Forelimb muscle (tissue), 1 donor: ENCODE results near the gene MAPRE3. TPM values are rescaled to one million over a fixed set of nuclear protein-coding genes. Genes with fewer than 3 reads are reported as not detected.
"Not testable (repeated sequence)": the region's sequence is repeated elsewhere in the genome, so short reads cannot be mapped to it uniquely, and the experiment has no call there.

ENCODE experiments used
- DNase-seq: peaks from one replicate; pipeline ENCODE4 v3.0.0-alpha.2; 2013; ENCODE audit warnings: low read depth
- polyA plus RNA-seq: library from polyadenylated mRNA; unstranded; fragments of 120-200 nt; gene quantifications from one replicate; pipeline ENCODE4 v1.2.1, GENCODE V29; 2013; ENCODE audit not compliant: insufficient read length

Gene MAPRE3
- polyA plus RNA-seq: 28.0 TPM

DNA sequence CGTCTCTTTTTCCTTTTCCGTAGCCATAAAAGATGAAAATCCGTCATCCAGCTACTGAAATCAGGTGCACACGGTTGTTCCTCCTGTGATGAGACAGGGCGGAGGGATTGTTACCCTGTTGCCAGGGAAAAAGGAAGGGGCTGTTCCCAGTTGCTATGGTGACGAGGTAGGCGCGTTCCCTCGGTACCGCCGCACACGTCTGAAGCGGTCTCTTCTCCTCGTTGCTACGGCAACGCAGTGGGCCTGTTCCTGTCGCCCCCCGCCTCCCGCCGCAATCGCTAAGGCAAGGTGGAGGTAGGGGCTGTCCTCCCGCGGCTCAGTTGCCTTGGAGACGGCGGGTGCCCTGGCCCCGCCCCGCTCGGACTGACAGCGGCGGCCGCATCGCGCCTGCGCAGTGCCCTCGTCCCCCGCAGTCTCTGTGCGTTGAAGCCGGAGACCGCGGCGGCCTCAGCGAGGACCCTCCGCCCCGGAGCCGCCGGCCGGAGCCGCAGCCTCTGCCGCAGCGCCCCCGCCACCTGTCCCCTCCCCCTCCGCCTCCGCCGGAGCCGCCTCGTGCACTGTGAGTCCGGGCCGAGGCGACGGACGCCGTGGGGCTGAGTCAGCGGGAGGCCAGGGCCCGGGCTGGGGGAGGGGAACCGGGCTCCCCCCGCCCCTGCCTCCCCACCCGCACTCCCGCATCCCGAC lies at the start of gene MAPRE3:
TSS of gene MAPRE3 (plus strand) at position 394 of the 684 bp plus-strand sequence. CDS start 51,582 bp downstream, outside the sequence.
- DNase-seq: no peak

DNA sequence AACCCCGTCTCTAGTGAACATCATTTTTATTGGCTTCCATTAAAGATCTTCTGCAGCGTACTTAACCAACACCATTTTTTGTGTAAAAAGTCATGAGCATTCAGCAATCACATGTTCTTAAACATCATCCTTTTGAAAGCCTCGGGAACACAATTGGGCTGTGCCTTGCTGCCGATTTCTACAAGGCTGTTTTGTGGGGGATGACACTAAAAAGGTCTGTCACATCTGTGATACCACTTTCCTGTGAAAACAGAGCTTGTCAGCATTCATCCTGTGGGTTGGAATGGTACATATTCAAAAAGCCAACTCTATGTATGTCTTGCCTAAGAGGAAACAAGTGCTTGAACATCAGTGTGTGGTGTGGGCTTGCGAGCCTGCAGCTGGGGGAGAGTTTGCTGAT lies 49.1 kb upstream of the MAPRE3 start:
- DNase-seq: no peak

DNA sequence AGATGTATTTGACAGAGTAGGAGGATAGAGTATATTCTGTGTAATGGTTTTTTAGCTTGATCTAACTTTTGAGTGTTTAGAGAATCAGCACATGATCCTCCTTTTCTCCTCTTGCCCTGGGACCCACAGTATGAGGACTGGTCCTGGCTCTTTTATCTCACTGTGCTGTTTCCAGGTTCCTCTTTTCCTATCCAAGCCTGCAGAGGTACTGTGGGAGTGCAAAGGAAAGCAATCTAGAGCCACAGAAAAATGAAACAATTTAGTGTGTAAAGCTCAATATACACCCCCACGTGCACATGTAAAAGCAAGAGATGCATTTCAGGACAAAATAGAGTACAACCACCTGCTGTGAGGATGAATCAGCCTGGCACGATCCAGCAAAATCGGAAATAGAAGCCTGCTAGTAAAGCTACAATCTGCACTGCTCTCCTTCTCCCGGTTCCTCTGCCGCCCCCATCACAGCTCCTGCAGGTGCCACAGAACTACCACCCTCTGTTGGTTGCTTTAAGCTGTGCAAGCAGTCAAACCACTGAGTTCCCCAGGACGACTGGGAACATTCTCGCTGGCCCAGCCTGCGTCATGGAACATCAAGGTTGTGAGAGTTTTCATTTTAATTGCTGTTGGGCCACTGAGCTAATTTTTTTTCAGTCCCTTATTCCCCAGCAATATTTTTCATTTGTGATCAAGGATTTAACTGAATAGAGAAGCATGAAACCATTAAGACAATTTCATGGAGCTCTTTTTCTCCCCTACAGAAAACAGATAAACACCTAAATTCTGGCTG lies 47.8 kb upstream of the MAPRE3 start:
- no peak for DNase-seq

DNA sequence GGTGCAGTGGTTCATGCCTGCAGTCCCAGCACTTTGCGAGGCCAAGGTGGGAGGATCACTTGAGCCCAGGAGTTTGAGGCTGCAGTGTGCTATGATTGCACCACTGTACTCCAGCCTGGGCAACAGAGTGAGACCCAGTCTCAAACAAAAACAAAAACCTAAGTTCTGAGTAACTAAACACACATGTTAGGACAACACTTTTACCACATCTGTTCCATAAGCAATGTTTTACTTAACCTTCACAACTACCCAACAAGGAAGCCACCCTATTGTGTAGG lies 47.3 kb upstream of the MAPRE3 start:
- DNase-seq: not testable (repeated sequence)

DNA sequence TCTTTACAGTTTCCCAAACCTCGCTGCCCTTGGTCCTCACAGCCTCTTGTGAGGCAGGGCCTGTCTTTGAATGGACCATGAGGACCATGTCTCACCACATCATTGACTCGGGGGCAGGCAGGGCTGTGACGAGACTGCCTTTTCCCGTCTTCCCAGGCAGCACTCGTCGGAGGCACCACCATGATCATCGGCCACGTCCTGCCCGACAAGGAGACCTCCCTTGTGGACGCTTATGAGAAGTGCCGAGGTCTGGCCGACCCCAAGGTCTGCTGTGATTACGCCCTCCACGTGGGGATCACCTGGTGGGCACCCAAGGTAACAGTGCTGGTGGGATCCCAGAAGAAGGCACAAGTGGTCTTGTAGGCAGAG lies 45.7 kb upstream of the MAPRE3 start:
- DNase-seq: no peak

DNA sequence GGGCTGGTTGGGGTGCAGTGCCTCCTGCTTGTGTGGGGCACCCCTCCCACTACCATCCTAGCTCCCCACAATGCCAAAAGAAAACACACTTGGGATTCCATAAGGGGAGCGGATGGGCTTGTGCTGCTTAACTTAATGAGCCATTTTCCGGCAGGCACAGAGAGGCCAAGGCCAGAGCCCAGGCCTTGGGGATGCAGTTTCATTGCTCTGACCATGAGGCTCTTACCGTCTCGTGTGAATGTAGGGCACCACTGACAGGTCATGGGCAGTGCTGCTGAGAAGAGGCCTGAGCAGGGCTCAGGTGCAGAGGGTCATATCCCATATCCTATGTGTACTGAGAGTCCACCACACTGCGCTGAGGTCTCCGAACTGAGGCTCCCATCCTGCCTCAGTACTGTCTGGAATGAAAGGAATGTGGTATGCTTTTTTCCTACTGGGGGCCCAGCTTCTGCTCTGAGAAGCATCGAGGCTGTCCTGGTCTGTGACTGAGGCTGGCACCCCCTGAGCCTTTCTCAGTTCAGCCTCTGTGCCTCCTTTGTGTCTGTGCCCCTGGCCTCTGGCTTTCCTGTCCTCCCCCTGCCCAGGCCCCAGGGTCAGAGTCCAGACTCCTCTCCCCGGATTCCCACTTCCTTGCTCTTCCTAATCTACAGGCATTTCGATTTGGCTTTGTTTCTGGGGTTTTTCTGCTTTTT lies 45.2 kb upstream of the MAPRE3 start:
- DNase-seq: no peak

DNA sequence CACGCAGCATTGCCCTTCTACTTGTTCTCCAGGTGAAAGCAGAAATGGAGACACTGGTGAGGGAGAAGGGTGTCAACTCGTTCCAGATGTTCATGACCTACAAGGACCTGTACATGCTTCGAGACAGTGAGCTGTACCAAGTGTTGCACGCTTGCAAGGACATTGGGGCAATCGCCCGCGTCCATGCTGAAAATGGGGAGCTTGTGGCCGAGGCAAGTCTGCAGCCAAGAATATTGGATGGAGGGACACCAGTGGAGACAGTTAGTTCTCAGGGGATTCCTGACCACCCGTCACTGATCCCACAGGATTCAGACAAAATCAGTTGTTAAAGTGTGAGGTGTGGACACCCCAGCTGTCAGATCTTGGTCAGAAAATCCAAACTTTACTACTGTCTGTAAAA lies 43.2 kb upstream of the MAPRE3 start:
- DNase-seq: no peak

DNA sequence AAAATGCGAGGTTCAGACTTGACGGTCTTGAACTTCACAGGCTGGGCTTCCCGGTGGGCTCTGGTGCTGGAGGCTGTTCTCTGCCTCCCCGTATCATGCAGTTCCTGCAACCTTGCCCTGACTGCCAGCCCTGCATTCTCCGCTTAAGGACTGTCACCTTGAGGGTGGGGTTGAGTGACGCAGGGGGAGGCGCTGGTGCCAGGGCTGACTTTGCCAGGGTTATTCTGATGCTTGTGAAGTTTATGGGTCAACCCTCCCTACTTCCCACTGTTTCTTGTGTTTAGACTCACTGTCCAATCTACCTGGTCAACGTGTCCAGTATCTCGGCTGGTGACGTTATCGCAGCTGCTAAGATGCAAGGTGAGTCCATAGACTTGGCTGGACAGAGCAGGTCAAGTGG lies 37.5 kb upstream of the MAPRE3 start:
- DNase-seq: no peak

DNA sequence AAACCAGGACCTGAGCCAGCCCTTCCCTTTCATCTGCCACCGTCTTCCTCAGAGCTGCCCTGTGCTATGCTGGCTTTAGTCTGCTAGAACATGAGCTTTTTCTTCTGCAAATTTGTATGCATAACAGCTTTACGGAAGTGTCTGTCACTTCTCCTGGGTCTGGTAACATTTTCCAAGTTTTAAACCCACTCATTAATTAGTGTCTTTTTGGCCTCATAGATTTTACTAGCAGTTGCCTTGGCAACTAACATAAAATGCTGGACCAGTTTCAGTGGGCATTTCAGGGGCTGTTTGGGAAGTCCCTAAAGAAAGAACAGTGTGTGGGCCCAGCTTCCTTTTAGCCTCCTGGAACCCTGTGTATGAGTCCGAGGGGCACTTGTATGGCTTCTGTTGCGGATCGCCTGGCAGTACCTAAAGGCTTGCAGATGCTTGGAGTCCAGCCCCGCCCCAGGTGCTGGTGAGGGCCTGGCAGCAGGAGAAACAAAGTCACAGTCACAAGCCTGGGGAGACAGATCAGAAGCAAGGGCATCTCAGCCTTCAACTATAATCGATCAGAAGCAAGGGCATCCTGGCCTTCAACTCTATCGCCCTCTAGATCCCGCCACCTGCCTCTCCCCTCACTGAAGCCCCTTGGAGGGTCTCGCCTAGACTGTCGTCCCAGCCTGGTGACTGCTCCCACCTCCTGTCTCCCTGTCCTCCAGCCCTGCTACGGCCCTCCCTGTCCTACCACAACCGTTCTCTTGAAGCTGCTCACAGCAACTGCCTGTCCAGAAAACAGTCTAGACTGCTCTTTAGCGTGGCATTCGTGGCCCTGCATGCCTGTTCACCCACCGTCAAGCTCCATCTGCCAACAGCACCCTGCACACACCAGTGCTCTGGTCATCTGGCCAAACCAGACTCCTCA lies 36.8 kb upstream of the MAPRE3 start:
- DNase-seq: no peak

DNA sequence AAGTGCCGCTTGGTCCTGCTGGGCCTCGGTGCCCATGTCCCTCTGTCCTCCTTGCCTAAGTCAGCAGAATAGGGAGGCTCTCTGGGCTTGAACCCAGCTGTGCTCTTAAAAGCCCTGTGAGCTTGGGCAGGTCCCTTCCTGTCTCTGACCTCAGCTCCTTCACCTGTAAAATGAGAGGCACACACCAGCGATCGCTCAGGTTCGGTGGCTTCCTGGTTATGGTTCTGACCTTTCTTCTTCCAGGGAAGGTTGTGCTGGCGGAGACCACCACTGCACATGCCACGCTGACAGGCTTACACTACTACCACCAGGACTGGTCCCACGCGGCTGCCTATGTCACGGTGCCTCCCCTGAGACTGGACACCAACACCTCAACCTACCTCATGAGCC lies 36.1 kb upstream of the MAPRE3 start:
- DNase-seq: no peak

DNA sequence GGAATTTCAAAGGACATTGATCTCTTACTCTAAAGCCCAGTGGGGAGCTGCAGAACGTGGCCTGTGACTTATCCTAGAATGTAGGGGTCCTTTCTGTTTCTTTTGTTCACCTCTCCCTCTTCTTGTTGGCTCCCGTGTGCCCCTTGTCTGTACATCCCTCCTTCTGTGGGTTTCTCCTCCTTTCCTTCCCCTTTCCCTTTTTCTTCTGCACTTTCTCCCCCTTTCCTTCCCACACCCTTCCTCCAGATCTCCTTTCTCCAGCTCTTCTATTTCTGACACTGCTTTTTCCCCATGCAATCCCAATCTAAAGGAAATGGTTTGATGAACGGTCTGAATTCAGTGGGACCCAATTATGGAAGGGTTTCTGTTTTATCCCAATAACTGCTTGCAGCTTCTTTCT lies 35.5 kb upstream of the MAPRE3 start:
- DNase-seq: no peak

DNA sequence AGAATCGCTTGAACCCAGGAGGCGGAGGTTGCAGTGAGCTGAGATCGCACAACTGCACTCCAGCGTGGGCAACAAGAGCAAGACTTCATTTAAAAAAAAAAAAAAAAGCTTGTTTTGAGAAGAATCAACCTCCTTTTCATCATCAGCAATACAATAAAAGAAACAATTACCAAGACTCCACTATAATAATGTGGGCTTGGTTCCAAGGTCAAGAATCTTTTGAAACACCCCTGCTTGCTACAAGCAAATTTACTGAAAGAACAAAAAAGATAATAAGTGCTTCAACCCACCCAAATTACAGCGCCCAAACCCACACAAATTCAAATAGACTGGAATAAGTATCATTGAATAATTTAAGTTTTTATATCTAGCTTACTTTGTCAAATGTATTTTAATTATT lies 33.6 kb upstream of the MAPRE3 start:
- DNase-seq: no peak

DNA sequence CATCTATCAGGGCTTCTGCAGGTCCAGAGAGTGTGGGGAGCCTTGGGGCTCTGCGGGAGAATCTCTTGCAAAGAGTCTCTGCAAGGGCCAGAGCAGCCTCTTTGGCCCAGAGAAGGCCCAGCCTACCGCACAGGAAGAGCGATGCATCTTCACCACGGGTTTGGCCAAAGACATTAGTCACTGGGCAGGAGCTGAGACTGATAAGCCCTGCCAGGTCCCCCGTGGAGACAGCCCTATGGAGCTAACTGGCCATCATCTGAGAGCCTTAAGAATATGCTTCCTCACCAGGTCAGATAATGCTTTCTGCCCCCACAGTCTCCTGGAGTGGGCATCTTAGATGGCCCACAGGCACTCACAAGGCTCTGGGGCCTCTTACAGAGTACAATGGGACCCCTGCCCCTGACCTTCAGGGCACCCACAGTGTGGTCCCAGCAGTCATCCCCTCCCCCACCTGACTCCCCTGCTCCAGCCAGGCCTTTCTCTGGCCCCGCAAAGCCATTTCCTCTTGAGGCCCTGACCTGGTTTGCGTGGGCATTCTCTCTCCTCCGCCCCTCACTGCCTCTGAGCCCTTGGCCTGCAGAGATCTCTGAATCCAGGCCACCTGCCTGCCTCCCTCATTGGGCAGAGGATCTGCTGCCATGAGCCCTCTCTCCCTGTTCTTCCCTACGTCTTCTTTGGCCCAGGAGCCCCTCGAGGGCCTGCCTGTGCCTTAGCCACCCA lies 31.9 kb upstream of the MAPRE3 start:
- no peak for DNase-seq

DNA sequence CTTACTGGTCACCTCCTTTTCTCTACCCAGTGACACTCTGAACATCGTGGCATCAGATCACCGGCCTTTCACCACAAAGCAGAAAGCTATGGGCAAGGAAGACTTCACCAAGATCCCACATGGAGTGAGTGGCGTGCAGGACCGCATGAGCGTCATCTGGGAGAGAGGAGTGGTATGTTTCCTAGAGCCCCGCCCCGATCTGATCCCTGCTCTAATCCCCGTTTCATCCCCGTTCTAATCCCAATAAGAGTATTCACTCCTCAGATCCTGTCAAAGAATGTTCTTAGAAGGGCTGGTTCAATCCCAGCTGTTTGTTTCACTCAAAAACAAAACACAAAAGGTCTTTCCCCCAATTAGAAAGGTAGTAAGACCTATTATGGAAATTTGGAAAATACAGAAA lies 30.4 kb upstream of the MAPRE3 start:
- no peak for DNase-seq

DNA sequence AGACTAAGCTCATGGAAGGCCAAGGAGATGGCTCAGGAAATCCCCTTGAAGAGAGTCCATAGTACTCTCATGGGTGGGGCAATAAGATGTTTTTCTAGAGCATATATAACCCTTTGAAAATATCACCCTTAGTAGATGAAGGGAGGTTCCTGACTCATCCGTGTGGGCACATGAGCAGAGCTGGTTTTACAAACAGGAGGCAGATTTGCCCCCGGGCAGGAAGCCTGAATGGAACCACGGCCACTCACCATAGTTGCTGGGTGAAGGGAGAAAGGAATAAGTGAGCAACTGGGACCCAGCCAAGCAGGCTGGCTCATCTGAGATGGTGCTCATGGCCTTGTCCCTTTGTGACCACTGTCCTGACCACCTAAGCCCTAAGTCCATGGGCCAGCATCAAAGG lies 29.0 kb upstream of the MAPRE3 start:
- no peak for DNase-seq

DNA sequence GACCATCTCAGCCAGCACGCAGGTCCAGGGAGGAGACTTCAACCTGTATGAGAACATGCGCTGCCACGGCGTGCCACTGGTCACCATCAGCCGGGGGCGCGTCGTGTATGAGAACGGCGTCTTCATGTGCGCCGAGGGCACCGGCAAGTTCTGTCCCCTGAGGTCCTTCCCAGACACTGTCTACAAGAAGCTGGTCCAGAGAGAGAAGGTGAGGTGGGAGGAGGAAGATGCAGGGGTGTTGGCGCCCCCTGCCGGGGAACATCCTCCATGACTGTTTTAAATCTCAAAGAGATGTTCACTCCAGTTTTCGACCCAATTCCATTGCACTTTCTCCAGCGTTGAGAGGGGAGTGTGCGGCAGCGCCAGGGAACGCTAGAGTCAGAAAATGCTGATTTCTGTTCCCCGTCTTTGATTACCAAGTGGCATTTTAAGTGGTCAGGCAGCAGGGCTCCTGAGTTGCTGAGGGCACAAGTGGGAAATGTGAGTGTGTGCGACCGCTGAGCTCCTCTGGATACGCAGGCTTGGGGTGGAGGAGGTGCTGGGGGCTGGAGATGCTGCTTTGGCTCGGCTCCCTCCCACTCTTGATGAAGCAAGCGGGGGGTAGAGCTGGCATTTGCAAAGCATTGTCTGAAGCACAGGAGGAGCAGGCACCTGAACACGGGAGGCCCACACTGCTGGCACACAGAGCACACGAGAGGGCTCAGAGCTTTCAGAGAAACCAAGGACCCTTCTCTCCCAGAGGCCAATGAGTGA lies 27.7 kb upstream of the MAPRE3 start:
- DNase-seq: peak; percentile 14

DNA sequence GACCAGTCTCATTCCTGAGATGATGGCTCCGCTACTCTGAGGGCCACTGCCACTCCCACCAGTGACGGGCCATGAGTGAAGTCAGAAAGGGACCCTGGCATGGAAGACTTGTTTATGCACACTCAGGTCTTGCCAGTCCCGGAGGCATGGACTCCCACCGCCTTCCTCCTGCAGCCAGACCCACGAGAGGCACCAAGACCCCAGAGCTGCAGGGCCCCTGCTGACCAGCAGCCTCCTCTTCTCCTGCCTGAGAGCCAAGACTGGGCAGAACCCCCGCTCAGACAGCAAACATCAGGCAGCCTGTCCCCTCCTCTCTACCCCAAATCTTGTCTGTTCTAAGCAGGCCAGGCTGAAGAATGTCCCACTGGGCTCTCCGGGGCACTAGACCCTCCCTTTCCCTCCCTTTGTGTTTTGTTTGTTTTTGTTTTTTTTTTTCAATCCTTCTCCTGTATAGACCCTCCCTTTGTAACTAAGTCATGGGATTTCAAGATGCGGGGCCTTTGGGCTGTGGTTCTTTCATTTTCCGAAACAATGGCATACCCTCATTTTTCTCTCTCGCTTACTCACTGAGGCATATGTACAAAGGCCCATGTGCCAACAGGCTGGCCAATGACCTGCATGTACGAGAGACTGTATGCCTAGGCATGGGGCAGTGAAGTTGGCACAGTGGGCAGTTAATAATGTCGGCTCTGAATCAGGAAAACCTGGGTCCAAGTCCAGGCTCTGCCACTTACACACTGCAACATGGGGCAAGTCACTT lies 24.3 kb upstream of the MAPRE3 start:
- DNase-seq: no peak

DNA sequence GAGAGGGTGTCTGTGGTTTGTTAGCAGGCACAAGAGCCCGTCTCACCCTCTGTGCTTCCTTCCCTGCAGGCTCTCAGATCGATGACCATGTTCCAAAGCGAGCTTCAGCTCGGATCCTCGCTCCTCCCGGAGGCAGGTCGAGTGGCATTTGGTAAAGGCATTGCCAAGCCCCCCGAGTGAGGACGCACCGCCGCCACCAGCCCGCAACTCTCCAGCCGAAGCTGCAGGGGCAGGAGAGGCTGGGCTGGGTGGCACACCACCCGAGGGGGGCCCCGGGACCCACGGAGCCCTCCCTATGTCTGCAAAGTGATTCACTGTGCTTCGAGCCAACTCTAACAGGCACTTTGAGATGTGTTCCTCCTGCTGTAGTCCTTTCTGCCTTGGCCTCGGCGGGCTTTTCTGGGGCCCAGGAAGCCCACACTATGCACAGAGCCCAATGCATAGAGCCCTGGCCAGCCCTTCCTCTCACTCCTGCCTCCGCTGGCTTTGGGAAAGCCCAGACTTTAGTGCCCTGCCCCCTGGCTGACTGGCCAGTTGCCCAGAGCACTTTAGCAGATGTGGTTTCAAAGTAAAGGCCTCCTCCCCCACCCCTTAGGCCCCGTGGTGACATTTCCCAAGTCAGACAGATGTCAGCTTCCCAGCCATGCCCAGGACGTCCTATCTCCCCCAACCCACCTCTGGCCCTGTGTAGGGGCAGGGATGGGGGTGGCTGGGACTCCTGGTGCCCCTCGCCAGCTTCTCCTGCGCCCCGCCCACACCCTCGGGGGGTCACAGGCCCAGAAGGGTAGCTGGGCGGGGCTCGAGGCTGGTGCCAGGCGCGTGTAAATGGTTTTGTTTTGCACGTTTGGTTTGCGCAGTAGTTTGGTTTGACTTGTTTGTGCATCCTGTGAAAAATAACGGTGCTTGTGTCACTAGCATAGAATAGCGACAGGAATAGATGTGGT lies 23.3 kb upstream of the MAPRE3 start:
- no peak for DNase-seq

DNA sequence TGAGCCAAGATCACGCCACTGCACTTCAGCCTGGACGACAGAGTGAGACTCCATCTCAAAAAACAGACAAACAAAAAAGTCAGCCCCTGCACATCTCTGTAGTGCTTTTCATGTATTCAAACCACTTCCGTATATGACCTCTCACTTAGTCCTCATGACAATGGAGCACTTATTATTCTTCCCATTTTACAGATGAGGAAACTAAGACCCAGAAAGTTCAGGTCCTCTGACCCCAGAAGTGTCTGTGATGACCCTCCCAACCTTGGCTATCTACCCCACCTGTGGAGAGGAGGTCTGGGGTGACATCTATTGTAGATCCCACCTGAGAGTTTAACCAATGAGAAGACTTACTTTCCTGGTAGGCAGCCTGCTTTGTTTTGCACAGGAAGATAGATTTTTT lies 21.6 kb upstream of the MAPRE3 start:
- no peak for DNase-seq
